UCSD-AML1 (cell line): ENCODE data around the gene CORO6.

ENCODE experiments used
- DNase-seq: peaks from one replicate; lab custom pipeline; 2025; ENCODE audit not compliant: unreplicated experiment; lab: John Stamatoyannopoulos, UW

Gene CORO6

DNA sequence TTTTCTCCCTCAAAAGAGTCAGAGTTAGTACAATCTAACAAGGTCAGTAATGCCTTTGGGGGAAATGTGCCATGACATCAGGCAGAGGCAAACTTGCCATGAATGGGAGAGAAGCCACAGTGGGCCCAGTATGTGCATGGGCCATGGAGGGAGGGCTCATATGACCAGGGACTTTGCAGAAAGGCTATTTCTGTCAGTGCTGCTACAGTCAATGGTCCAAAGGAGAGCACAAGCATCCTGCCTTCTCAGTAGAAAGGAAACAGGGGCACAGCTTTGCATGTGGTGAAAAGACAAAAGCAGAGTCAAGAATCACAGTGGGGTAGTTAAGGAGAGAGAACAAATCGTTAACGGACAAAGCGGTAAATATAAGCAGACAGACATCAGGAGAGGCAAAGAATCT lies 11.2 kb upstream of the CORO6 start:
- no peak for DNase-seq

DNA sequence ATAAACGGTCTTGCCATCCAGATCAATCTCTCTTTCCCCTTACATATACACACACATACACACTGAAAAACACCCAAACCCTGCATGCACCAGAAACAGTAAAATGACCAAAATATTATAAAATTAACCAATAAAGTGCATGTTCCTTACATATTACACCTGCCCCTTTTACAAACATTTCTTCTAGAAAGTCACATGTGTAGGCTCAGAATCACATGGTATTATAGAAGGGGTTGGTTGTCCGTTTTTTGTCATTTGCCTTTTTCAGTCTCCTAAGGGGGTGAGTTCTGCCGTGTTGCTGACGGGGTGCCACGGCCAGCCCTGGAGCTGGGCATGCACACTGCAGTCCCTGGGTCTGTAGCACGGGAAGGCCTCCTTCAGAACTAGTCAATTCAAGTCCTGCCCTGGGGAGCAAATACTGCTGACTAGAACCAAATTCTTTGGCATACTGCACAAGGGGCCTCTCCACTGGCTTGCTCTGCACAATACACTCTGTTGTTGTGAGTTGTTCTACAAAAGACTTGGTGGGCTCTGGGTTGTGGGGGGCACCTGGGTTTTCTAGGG lies 8.0 kb upstream of the CORO6 start:
- DNase-seq = no peak

DNA sequence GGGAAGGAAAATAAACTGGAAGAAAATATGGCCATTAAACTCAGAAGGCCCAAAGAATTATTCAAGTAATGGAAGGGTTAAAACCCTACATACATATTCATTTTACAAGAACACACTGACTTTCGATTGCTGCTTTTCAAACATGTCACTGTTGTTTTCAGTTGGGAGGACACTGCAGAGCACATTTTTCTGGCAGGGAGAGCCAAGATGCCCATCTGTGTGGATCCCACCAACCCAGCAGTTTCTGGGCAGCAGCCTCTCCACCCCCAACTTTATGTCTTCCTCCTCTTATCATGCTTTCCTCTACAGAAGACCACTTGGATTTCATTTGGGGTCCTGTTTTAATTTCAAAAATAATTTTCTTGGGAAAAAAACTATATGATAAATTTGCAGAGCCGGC lies 7.1 kb upstream of the CORO6 start:
- no peak for DNase-seq

DNA sequence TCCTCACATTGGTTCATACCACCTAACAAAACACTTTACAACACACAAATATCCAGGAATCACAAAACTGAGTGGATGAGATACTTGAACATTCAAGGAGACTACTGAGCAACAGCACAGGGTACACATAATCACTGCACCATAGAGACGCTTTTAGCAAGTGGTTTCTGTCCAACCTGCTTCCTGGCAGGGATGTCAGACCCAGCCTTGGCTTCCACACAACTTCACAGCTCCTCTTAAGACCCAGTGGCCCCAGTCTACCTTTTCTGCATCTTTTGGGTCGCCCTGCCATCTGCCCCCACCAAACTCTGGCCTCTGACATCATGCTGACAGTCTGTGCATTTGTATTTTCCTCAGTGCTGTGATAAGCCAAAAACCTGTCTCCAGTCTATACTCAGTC lies 5.9 kb upstream of the CORO6 start:
- no peak for DNase-seq

DNA sequence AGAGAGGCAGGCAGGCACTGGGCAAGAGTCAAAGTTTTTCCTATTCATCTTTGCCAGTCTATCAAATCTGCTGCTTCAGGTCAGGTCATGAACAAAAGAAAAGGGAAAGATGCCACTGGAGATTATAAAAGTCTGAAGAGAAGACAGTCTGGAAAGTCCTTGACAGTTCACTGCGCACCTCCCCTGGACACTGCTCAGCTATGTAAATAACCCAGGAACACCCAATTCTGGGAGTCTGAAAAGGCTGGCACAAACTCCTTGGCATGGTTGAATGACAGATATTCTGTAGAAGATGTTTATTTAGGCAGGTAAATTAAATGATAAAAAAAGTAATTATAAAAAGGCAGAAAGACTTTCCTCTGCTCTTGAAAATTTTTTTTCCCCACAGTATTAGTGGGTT lies 5.2 kb upstream of the CORO6 start:
- no peak for DNase-seq

DNA sequence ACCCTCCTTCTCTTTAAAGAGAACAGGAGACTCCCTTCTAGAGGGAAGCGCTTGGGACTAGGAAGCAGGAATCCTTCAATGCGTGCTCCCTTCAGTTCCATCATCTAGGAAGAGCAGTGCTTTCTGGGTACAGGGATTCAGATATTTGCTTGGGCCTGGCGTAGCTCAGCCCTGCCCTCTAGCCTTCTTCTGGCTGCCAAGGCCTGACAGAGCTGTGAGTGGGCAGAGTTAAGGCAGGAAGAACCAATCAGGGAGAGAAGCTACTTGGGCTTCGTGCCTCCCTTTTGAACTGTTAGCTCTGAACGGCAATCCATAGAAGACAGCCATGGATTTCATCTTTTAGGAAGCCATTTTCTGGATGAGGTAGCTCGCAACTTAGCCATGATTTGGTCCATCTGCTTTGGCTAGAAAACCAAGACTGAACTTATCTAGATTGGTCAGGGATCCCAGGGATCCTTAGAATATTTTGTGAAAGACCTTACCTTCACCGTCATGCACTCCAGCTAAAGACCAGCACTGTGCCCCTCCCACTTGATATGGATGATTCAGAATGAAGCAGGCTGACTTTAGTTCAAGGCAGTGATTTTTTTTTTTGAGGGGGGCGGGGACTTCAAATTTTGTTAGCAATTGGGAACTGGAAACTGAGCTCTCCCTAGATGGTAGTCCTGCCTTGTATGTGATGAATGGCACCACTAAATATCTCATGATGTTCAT lies 2.5 kb upstream of the CORO6 start:
- DNase-seq = no peak

DNA sequence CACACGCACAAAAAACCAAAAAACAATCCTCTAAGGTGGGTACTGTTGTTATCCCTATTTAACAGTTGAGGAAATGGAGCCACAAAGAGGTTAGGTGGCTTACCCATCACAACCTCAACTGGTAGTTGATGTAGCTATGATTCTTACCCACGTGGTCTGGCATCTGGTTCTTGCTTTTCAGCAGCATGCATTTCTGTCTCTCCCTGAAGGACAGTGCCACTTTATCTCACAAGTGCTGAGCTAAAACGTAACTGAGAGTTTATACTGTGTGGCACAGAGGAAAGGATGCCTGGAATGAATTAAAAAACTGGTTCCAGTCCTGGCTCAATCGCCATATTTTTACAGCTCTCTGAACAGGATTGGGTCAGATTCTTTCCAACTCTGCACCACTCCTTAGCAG lies 1.9 kb upstream of the CORO6 start:
- no peak for DNase-seq

DNA sequence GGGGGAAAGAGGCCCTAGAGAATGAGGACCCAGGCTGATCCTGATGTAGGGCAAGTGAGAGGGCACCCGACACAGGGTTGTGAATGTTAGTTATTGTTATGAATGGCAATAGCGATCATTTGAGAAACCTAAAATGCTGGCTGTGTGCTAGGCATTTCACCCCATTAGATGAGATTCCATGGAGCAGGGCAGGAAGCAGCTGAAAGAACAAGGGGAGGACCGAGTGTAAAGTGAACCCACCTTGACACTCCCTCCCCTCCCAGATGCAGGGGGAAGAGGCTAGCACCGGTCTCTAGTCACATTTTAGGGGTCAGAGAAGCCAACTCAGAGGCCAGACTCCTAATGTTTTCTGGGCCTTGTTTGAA lies 553 bp upstream of the CORO6 start:
- DNase-seq = no peak

DNA sequence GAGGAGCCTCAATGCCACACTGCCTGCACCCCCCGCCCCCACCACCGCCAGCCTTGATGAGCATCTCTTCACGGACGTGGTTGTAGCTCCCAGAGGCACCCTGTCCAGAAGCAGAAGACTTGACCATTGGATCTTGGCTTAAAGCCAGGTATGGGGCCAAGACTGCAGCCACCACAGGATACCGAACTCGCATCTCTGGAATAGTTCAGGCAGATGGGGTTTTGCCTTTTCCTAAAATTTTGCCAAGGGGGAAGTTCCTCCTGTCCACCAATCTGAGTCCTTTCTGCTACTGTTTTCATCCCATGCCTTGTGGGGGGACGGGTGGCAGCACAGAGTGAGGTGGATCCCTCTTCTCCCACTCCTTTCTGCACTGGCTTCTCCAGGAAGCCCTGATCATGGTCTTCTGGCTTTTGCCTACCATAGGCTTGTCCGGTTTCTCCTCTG lies 939 bp downstream of the CORO6 start:
- DNase-seq = no peak

DNA sequence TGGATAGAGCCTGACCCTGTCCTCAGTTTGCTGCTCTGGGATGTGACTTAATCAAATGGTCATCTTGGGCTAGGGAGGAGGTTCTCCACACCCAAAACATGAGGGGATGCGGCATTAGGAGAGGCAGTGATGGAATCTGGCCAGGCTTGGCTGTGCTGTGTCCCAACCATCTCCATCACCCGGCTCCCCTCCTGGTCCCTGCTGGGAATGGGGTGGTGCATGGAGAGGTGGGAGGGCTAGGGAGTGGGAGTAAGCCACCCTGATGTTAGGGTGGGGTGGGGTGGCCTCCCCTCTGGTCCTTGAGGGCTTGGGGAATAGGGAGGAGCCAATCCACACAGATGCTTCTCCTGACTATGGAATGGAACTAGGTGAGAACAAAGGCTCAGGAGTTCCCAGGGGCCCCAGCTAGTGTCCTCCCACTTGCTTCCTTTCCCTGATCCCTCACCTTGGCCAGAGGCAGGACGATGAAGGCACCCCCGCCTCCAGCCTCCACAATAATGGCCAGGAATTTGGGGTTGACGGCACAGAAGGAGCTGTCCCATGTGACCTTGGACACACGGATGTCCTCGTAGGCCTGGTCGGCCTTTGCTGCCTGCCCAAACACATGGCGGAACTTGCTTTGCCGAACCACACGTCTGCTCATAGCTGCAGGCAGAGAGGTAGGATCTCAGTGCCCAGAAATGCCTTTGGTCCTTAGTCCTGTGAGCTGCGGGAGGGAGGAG lies 1.8 kb downstream of the CORO6 start:
- no peak for DNase-seq

DNA sequence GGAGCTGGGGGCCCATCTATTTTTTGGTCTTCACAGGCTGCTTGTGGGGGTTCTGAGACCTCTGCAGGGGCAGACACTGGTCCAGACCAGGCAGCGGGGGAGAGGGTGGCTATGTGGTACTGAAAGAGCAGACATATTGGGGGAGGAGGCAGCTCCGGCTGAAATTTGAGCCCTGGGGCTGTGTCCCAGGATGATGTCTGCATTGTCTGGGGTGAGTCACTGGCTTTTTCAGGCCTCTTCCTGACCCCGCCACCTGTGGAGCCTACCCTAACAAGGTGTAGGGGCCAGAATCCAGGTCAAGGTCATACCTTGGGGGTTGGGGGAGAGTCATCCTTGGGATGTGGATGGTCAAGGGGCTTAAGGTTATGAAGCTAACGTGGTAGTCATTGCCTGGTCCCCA lies 2.4 kb downstream of the CORO6 start:
- no peak for DNase-seq

DNA sequence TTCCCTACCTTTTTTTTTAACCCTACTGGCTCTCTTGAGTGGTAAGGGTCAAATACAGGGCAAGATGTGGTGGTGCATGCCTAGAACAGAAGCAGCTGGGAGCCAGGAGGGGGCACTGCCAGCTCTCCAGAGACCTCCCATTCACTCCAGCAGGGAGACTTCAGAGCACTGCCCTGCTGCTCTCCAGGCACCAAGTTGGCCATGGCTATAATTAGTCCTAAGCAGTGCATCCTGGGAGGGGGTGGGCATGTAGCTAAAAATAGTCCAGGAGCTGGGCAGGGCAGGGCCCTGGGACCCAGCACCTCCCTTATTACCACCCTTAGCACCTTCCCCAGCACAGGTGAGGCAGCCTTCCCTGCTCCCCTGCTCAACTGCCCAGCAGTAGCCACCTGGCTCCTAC lies 3.5 kb downstream of the CORO6 start:
- peak; percentile 52 for DNase-seq

DNA sequence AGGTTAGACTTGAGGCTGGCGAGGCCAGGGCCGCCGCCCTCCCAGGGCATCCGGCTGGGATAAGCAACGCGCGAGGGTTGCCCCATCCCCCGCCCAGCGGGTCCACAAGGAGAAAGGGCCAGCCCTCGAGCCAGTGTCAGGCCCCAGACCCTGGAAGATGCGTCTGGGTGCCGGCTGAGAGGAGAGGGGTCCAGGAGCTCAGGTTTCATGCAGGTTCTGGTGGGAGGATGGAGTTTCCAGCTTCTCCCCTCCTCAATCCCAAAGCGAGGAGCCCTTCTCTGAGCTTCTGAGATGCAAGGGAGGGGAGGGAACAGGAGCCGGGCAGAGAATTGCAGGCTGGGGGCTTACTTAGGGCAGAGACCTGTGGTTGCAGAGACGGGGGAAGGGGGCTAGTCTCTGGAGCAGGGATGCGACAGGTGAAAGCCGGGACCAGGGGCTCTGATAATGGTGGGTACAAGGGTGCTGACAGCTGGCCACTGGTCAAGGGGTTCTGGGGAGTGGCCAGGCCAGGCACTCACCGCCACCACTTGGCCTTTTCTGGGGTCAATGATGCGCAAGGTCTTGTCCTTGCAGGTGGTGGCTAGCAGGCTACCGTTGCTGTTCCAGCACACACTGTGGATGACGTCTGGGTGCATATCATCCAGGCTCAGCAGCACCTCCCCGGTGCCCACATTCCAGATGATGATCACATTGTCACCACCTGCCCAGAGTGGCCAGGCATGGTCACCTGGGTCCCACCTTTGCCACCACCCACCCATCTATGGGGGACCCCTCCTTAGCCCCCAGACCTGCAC lies 4.2 kb downstream of the CORO6 start:
- no peak for DNase-seq

DNA sequence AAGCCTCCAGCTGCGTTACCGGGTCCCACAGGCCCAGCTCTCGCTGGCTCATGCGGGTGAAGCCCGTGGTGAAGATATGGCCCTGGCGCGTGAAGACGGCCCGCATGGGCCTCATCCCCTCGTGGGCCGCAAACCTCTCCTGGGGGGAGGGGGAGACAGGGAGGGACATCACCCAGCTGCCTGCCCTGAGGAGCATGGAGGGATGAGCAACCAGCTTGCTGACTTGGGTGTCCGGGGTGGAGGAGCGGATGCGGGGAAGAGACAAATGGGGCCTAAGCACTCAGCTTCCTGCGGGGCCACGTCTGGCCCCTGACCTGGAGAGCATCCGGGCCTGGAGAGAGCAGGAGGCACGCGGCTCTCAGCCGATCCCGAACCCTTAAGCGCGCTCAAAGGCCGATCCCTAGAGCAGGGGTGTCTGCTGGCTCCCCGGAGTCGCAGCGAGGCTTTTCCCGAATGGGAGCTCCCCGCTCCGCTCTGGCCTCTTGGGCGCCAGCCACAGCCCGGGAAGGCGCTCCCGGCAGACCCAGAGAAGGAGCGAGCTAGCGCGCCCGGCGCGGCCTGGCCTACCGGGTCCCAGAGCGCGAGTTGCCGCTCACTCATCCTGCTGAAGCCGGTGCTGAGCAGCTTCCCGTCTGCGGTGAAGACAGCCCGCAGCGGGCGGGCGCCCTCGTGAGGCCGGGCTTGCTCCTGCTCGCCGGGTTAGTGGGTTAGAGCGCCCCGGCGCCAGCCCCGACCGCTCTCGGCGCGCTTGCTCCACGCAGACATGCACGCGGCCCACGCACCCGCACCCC lies 5.0 kb downstream of the CORO6 start:
- peak; percentile 88 for DNase-seq

DNA sequence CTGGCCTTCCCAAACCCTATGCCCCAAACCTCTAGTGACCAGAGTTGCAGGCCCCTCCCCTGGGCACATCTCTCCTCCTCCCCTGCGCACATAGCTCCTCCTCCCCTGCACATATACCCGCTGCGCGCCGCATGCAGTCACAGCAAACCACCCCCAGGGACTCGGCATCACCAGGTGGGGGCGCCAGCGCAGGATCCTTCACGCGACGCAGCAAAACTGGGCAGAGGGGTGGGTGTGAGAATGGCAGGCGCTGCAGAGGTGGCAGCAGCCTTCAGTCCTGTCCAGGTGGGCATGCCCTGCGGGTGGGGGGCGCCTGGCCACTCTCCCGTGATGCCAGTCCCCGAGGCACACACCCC lies 5.6 kb downstream of the CORO6 start:
- peak; percentile 91 for DNase-seq

DNA sequence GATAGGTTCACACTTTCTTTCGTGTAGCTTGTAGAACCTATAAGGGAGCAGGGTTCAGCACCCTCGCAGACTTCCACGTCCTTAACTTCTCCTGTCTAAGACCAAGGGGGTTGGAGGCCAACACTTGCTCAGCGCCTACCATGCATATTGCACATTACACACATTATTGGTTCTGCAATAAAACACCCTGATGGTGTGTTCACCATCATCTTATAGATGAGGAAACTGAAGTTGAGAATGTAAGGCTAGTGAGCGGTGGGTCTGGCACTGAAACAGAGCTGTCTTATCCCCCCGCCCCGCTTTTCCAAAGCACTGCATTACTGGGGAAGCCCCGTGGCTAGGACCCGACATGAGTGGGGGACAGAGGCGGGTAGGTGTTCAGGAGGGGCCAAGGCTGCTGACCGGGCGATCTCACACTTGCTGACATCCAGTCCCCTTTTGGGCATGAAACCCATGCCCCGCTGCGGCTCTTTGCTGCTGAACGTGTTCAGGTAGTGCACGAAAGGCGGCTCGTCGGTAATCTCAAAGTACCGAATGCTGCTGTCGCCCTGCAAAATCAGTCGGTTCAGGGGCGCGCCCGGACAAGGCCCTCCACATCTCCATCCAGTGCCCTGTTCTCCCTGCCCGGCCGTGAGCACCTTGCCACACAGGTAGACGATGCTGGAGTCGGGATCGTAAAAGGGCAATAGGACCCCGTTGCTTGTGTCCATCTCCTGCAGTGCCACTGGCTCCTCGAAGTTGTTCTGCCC lies 6.2 kb downstream of the CORO6 start:
- no peak for DNase-seq

DNA sequence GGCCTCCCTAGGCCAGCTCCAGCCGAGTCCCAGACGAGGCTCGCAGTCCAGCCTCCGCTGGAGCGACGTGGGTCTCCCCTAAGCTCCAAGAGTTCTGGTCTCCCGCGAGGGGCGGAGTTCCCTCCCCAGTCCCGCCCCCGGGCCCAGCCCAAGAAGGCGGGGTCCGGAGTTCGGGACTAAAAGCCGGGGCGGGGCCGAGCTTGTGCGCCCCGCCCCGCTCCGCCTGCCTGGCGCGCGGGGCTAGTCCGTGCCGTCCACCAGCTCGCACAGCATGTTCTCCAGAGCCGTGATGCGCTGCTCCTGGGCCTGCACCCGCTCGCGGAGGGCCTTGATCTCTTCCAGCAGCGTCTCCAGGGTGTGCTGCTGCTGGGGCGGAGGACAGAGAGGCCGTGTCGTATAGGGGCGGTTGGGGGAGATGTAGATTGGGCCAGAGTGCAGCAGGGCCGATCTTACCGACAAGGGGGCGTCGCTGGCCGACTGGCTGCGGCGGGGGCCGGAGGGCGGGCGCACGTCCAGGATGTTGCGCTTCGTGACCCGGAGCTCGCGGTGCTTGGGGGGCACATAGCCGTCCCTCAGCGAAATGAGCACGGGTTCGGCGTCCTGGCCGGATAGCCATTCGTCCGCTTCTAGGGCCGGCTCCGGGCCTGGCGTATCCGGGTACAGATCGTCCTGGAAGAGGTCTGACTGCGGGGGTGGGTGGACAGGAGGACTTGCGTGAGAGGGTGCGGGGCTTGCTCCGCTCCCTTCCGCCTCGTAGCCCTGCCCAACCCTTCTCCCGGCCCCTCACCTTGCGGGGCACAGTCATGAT lies 7.0 kb downstream of the CORO6 start:
- peak; percentile 92 for DNase-seq

DNA sequence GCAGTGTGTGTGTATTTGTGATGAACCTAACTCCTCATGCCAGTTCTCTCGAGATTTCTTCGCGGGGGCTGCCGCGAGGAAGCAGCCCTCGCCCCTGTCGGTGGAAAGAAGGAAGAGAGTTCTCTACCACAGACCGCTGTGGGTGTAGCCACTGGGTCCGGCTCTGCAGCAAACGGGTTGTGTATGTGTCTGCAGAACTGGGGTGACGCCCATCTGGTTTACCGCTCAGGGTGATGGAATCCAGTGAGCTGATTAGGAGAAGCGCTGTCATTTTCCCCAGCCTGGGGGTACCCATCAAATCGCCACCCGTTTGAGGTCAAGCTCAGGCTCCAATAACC lies 7.7 kb downstream of the CORO6 start:
- peak; percentile 74 for DNase-seq

DNA sequence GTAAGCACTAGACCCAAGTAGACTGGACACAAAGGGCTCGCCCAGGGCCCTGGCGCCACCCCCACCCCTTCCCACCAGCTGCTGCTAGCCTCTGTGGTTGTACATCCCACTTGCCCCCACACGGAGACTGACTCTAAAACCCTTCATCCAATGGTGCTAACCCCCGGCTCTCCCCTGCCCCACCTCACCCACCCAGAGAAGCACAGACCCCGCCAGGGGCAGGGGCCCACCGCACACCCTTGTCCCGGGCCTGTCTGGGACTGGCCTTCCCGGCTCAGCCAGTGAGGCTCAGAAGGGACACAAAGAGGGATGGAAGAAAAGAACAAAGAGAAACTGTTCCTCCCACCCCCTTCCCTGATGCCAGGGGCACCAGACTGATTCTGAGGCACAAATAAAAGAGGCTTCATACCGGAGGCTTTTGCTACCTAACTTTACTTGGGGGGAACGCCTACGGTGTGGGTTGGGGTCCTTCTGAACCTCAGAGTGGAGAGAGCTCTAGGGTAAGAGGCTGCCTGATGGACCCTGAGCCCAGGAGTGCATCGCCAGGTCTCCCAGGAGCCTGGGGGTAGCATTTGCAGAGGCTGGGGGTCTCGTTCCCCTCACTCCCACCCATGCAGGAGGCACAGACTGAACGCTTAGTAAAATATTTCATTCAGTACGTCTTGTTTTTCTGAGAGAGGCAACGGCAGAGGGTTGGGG lies 8.2 kb downstream of the CORO6 start:
- DNase-seq = no peak
